Mucosa of descending colon (tissue), 3 donors: ENCODE results near the gene KLHL15. TPM values are rescaled to one million over a fixed set of nuclear protein-coding genes. Genes with fewer than 3 reads are reported as not detected.

Source experiments
- ATAC-seq: fragments of 200-7000 bp; cut with Tn5 transposase; one replicate; pipeline ENCODE4 v1.9.1; 2020; ENCODE audit warnings: mild to moderate bottlenecking, moderate library complexity
- DNase-seq, 3 donors: peaks; one replicate each; pipeline ENCODE4 v3.0.0-alpha.2; 2020
- H3K36me3 ChIP-seq: fragments of 200-600 bp; one replicate; pipeline ENCODE4 v1.8.0; 2021; ENCODE audit warnings: low read depth, mild to moderate bottlenecking
- H3K4me1 ChIP-seq: fragments of 200-600 bp; one replicate; pipeline ENCODE4 v1.8.0; 2021; ENCODE audit warnings: low read depth, mild to moderate bottlenecking
- H3K4me3 ChIP-seq: fragments of 200-600 bp; one replicate; pipeline ENCODE4 v1.8.0; 2021; ENCODE audit warnings: mild to moderate bottlenecking
- H3K9me3 ChIP-seq: fragments of 200-600 bp; one replicate; pipeline ENCODE4 v1.8.0; 2021; ENCODE audit warnings: mild to moderate bottlenecking
- intact Hi-C, 2 donors: fragments of 100-400 bp; cut with DNase I in 1 of 2; cut with micrococcal nuclease in 1 of 2; formaldehyde crosslinking; loops; one replicate each; pipeline versions ENCODE4 v1.11.0 to v1.11.1; 2022; cut with DNase I, micrococcal nuclease
- total RNA-seq, 3 donors: library from RNA; stranded (reverse); fragmentation: NEBNext Ultra II Directional in 2 of 3; extraction: Animal tissue kit (Norgen Biotek cat#: 25700) in 2 of 3; gene quantifications; one replicate each; pipeline versions ENCODE4 v1.2.1 to v1.2.4, GENCODE V29; 2021 to 2023
- TF ChIP-seq, protein P1 (sequence below): fragments of 200-600 bp; IDR thresholded peaks from one replicate; pipeline ENCODE4 v1.8.0; 2022; ENCODE audit warnings: antibody characterized with exemption, mild to moderate bottlenecking
- donor health status: DM: no; HTN: no; CAD: no; lungs with moderate emphysema.
- donor health status: DM: no; HTN: no; CAD: no.
- donor health status: DM: no; HTN: yes; CAD: no.

KLHL15 gene
- total RNA-seq, 3 donors from 2014 or later = 3.3 to 9.7 (median 3.4) TPM

DNA sequence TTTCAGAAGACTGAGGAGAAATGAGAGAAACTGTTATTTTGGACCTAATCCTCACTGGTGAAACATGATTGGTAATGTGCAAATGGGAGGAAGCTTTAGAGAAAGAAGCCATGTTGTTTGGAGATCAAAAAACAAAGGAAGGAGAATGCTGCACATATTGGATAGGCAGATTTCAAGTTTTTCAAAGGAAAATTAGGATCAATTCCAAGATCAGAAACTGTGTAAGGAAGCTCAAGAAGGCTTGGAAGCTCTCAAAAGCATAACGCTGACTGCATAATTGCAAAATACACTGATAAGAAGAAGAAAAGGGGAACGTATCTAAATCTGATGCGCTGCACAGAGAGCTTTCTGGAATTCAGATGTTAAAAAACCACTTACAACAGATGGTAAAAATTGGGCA is 34.6 kb downstream of the KLHL15 start:
- H3K4me3 ChIP-seq = no peak overlapping the region
- no peaks in the 10 kb centered on the region for H3K36me3 ChIP-seq
- DNase-seq (no peak), ATAC-seq (no peak)
- no peaks in the 10 kb centered on the region for H3K4me1 ChIP-seq
- TF ChIP-seq, protein P1, sequence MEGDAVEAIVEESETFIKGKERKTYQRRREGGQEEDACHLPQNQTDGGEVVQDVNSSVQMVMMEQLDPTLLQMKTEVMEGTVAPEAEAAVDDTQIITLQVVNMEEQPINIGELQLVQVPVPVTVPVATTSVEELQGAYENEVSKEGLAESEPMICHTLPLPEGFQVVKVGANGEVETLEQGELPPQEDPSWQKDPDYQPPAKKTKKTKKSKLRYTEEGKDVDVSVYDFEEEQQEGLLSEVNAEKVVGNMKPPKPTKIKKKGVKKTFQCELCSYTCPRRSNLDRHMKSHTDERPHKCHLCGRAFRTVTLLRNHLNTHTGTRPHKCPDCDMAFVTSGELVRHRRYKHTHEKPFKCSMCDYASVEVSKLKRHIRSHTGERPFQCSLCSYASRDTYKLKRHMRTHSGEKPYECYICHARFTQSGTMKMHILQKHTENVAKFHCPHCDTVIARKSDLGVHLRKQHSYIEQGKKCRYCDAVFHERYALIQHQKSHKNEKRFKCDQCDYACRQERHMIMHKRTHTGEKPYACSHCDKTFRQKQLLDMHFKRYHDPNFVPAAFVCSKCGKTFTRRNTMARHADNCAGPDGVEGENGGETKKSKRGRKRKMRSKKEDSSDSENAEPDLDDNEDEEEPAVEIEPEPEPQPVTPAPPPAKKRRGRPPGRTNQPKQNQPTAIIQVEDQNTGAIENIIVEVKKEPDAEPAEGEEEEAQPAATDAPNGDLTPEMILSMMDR = no peak
- intact Hi-C loops = no loop called here
- no peaks in the 10 kb centered on the region for H3K9me3 ChIP-seq

DNA sequence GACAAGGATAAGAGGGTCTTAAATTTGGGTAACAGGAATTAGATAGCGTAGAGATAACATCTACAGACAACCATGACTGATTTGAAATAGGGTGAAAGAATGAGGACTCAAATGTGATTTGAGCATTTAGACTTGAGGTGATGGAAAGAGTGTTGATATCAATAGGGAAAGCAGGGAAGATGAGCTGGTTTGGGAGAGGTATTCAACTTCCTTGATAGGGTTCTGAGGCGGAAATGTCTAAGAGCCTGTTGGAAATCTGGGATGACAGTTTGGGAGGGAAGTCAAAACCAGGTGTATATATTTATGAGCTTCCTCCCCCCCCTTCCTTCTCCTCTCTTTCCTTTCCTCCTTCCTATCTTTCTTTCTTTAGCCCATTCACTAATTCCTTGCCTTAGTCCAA is 36.5 kb downstream of the KLHL15 start:
- ATAC-seq = no peak
- intact Hi-C loops = no loop called here

DNA sequence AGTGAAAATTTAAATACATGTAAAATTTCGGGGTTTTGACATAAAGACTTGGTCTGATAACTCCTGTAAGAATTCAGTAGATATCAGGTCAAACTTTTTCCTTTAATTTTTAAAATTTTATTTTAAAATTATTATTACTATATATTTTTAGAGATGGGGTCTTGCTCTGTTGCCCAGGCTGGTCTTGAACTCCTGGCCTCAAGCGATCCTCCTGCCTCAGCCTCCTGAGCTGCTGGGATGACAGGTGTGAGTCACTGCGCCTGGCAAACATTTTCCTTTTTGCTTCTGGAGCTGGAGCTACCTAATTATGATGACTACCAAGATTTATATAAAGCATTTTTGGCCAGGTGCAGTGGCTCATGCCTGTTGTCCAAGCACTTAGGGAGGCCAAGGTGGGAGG is 37.3 kb downstream of the KLHL15 start:
- no peaks in the 10 kb centered on the region for H3K4me1 ChIP-seq
- ATAC-seq = no peak
- intact Hi-C loops = no loop called here
- no peak overlapping the region for H3K4me3 ChIP-seq
- H3K36me3 ChIP-seq = no peaks in the 10 kb centered on the region
- DNase-seq = no peak
- no peaks in the 10 kb centered on the region for H3K9me3 ChIP-seq
- TF ChIP-seq, protein P1 = no peak

More for the DNA sequence above, 36.5 kb downstream of the KLHL15 start:
- H3K4me3 ChIP-seq = no peak overlapping the region
- H3K9me3 ChIP-seq = no peaks in the 10 kb centered on the region
- no peaks in the 10 kb centered on the region for H3K36me3 ChIP-seq
- TF ChIP-seq, protein P1 = no peak
- no peaks in the 10 kb centered on the region for H3K4me1 ChIP-seq
- no peak for DNase-seq

GRCh38 chrX:23982891-23983290 is 44.1 kb downstream of the KLHL15 start:
- ATAC-seq (no peak), DNase-seq (no peak)
- TF ChIP-seq, protein P1 = no peak
- Histone ChIP-seq H3K36me3 (no peaks in the 10 kb centered on the region), H3K9me3 (no peaks in the 10 kb centered on the region), H3K4me3 (no peak overlapping the region), H3K4me1 (no peaks in the 10 kb centered on the region)
- intact Hi-C loops = no loop called here

DNA sequence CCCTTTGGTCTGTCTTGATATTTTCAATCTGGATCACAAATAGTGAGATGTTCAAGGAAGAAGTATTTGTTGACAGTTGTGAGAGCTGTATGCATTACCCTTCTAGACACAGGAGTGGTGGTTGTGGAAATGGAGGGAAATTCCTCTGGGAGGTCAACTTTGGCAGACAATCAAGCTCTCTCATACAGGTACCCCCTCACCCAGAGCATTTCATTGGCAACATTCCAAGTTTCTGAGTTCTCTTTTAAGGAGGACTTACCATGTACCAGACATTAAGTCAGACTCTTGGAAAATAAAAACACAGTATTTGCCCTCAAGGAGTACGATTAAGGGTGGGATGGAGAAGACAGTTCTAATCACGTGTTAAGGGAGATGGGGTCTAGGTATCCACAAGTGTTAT is 45.3 kb downstream of the KLHL15 start:
- DNase-seq (no peak), ATAC-seq (no peak)
- intact Hi-C loops = no loop called here
- Histone ChIP-seq H3K9me3 (no peaks in the 10 kb centered on the region), H3K4me1 (no peaks in the 10 kb centered on the region), H3K36me3 (no peaks in the 10 kb centered on the region), H3K4me3 (no peak overlapping the region)
- TF ChIP-seq, protein P1 = no peak

GRCh38 chrX:23981222-23981621 is 45.8 kb downstream of the KLHL15 start:
- TF ChIP-seq, protein P1 = no peak
- intact Hi-C loops = no loop called here
- H3K36me3 ChIP-seq = no peaks in the 10 kb centered on the region

More at GRCh38 chrX:23981222-23981621, 45.8 kb downstream of the KLHL15 start:
- no peaks in the 10 kb centered on the region for H3K9me3 ChIP-seq
- H3K4me1 ChIP-seq = no peaks in the 10 kb centered on the region
- ATAC-seq = no peak
- H3K4me3 ChIP-seq = no peak overlapping the region
- DNase-seq = no peak
